ENCODE results near the gene MFN2. TPM values are rescaled to one million over a fixed set of nuclear protein-coding genes. Genes with fewer than 3 reads are reported as not detected.

MFN2 gene
- total and polyA plus RNA-seq, 8 donors: 45.4 to 82.0 (median 52.0) TPM

- H3K27ac ChIP-seq: no peak overlapping the region
- ATAC-seq: no peak
- H3K9me3 ChIP-seq: no peaks in the 10 kb centered on the region
Measured at GRCh38 chr1:12021616-12022015, 41.4 kb downstream of the MFN2 start.

GRCh38 chr1:12022036-12022435 lies 41.8 kb downstream of the MFN2 start:
- Histone ChIP-seq H3K36me3 (peaks cover 0 to 56% of the 10 kb centered on the region in 2 donors), H3K27ac (no peak overlapping the region), H3K27me3 (no peaks in the 10 kb centered on the region), H3K4me3 (no peak overlapping the region), H3K4me1 (peaks cover 11 to 24% of the 10 kb centered on the region in 2 donors), H3K9me3 (no peaks in the 10 kb centered on the region)
- DNase-seq (no peak), ATAC-seq (no peak)
- intact Hi-C loops (cut with DNase I): no loop called here
- TF ChIP-seq CTCF (IDR thresholded peaks at IDR 0.05): no peak

More at GRCh38 chr1:12021616-12022015, 41.4 kb downstream of the MFN2 start:
- H3K36me3 ChIP-seq: peaks cover 0 to 52% of the 10 kb centered on the region in 2 donors
- H3K4me1 ChIP-seq: peaks cover 11 to 24% of the 10 kb centered on the region in 2 donors
- no peaks in the 10 kb centered on the region for H3K27me3 ChIP-seq
- DNase-seq: no peak
- intact Hi-C loops (cut with DNase I): no loop called here
- TF ChIP-seq CTCF (IDR thresholded peaks at IDR 0.05): no peak
- no peak overlapping the region for H3K4me3 ChIP-seq

GRCh38 chr1:12026586-12026985 lies 46.3 kb downstream of the MFN2 start:
- ATAC-seq: no peak

GRCh38 chr1:12028248-12028647 lies 48.0 kb downstream of the MFN2 start:
- DNase-seq: no peak
- Histone ChIP-seq H3K27ac (no peak overlapping the region), H3K9me3 (no peaks in the 10 kb centered on the region), H3K4me1 (peaks cover 0 to 4% of the 10 kb centered on the region in 2 donors), H3K36me3 (peaks cover 0 to 94% of the 10 kb centered on the region in 2 donors), H3K27me3 (no peaks in the 10 kb centered on the region), H3K4me3 (no peak overlapping the region)
- intact Hi-C loops (cut with DNase I): no loop called here
- no peak for TF ChIP-seq CTCF (IDR thresholded peaks at IDR 0.05)
- no peak for ATAC-seq

More at GRCh38 chr1:12026586-12026985, 46.3 kb downstream of the MFN2 start:
- Histone ChIP-seq H3K4me1 (peaks cover 0 to 3% of the 10 kb centered on the region in 2 donors), H3K4me3 (no peak overlapping the region), H3K9me3 (no peaks in the 10 kb centered on the region), H3K36me3 (peaks cover 0 to 100% of the 10 kb centered on the region in 2 donors), H3K27ac (no peak overlapping the region), H3K27me3 (no peaks in the 10 kb centered on the region)
- TF ChIP-seq CTCF (IDR thresholded peaks at IDR 0.05): no peak
- intact Hi-C loops (cut with DNase I): no loop called here
- no peak for DNase-seq

GRCh38 chr1:12028957-12029511 lies 48.8 kb downstream of the MFN2 start:
- Histone ChIP-seq H3K27me3 (no peaks in the 10 kb centered on the region), H3K4me1 (peaks cover 0 to 6% of the 10 kb centered on the region in 2 donors), H3K27ac (no peak overlapping the region), H3K9me3 (no peaks in the 10 kb centered on the region), H3K4me3 (no peak overlapping the region), H3K36me3 (peaks cover 0 to 86% of the 10 kb centered on the region in 2 donors)
- TF ChIP-seq CTCF (IDR thresholded peaks at IDR 0.05): no peak
- DNase-seq: no peak
- no peak for ATAC-seq
- intact Hi-C loops (cut with DNase I): no loop called here
